ENCODE data around the gene ACSM3. TPM values are rescaled to one million over a fixed set of nuclear protein-coding genes. Genes with fewer than 3 reads are reported as not detected.
A peak's percentile ranks its signal among the peaks of the same experiment; 100 is the strongest.

ACSM3 gene
- total and polyA plus RNA-seq, 9 of the 15 experiments (the other 6 are each of a cell fraction or from before 2014, with no cell fraction given), result 112 to 420 (median 182) TPM

GRCh38 chr16:20741554-20742285, 22.1 kb upstream of the ACSM3 start, which contains the start of gene THUMPD1 (continued):
- TF ChIP-seq XRCC4 (IDR thresholded peaks at IDR 0.05; ENCODE audit: extremely low read depth, insufficient read depth, insufficient read length), result no peak
- peak; percentile 70 for TF ChIP-seq MAX (CRISPR knock-in tag; IDR thresholded peaks at IDR 0.05)
- no peak for TF ChIP-seq ZKSCAN3 (CRISPR knock-in tag; IDR thresholded peaks at IDR 0.05)
- TF ChIP-seq ZFP91 (CRISPR knock-in tag; IDR thresholded peaks at IDR 0.05), result no peak
- no peak for TF ChIP-seq PRDM10 (IDR thresholded peaks at IDR 0.05; ENCODE audit: partially characterized antibody)
- no peak for TF ChIP-seq ZNF224 (CRISPR knock-in tag; IDR thresholded peaks at IDR 0.05)
- TF ChIP-seq CHCHD3 (CRISPR knock-in tag; IDR thresholded peaks at IDR 0.05), result no peak
- TF ChIP-seq CBX3 (IDR thresholded peaks at IDR 0.05; ENCODE audit: borderline replicate concordance in 1 of 2, low read length in 2 of 2), result peak in 1 of 2 experiments; percentile 93; a peak in 1 of 3 replicates
- no peak for TF ChIP-seq PBX2 (CRISPR knock-in tag; IDR thresholded peaks at IDR 0.05; ENCODE audit: low read depth)
- no peak for TF ChIP-seq PBX2 (tag; conservative IDR thresholded peaks at IDR 0.05; ENCODE audit: low read depth)
- TF ChIP-seq TSHZ1 (CRISPR knock-in tag; IDR thresholded peaks at IDR 0.05), result no peak
- no peak for TF ChIP-seq ARID3B (CRISPR knock-in tag; IDR thresholded peaks at IDR 0.05; ENCODE audit: borderline replicate concordance)
- no peak for TF ChIP-seq SMARCA5 (IDR thresholded peaks at IDR 0.05)

Measured in K562 (cell line).